H1 (cell line): ENCODE results near the gene PTGES2. TPM values are rescaled to one million over a fixed set of nuclear protein-coding genes. Genes with fewer than 3 reads are reported as not detected.

Experiments
- ASH2L ChIP-seq: fragments of 200-600, 300-600 bp; sonication (generic); IDR thresholded peaks from one replicate; pipeline ENCODE4 v1.7.1; 2017; ENCODE audit warnings: low read length
- CBX8 ChIP-seq: fragments of 300-800, 300-1000 bp; sonication (generic); IDR thresholded peaks from 2 replicates; pipeline ENCODE4 v1.7.1; 2016; ENCODE audit warnings: low read depth, low read length, borderline replicate concordance
- GTF2F1 ChIP-seq: IDR thresholded peaks from 2 replicates; pipeline ENCODE4 v1.6.1; 2012; ENCODE audit warnings: low read depth, low read length, improper control_type of control experiment, borderline replicate concordance
- MAFK ChIP-seq: IDR thresholded peaks from 2 replicates; pipeline ENCODE4 v1.6.1; 2012; ENCODE audit warnings: low read depth, mild to moderate bottlenecking, improper control_type of control experiment, low read length
- PHF8 ChIP-seq: fragments of 200-600 bp; sonication (generic); conservative IDR thresholded peaks from 2 replicates; pipeline ENCODE4 v1.7.1; 2012; ENCODE audit warnings: low read depth, mild to moderate bottlenecking, inconsistent platforms, low read length, moderate library complexity
- SP1 ChIP-seq: IDR thresholded peaks from 2 replicates; pipeline ENCODE4 v1.6.1; 2011; ENCODE audit warnings: low read depth, low read length
- SUZ12 ChIP-seq: fragments of 200-600 bp; sonication (generic); IDR thresholded peaks from 2 replicates; pipeline ENCODE4 v1.6.1; 2012; ENCODE audit warnings: mild to moderate bottlenecking, inconsistent platforms, low read length, moderate library complexity, mixed read lengths
- polyA plus RNA-seq, 7 experiments: library from polyadenylated mRNA; depleted of rRNA in 3 of 7; stranded (reverse) in 5 of 7; unstranded in 2 of 7; fragments of >200 nt in 5 of 7; fragments of 200-250 nt in 2 of 7; gene quantifications; 1 replicate in 5 of 7; 2 replicates in 1 of 7; 4 replicates in 1 of 7; pipeline versions ENCODE4 v1.2.1 to v1.2.3, GENCODE V29; 2011 to 2013; ENCODE audit warnings: missing spikeins in 2 of 7, mixed read lengths in 2 of 7
- total RNA-seq: library from RNA; stranded (reverse); fragmentation: NEBNext Ultra II Directional; extraction: Animal tissue kit (Norgen Biotek cat#: 25700); gene quantifications from 2 replicates; pipeline ENCODE4 v1.2.1, GENCODE V29; 2021

The PTGES2 gene
- total and polyA plus RNA-seq, 2 of the 8 experiments (the other 6 are each of a cell fraction or from before 2014, with no cell fraction given) = 80.7 to 81.2 TPM

DNA sequence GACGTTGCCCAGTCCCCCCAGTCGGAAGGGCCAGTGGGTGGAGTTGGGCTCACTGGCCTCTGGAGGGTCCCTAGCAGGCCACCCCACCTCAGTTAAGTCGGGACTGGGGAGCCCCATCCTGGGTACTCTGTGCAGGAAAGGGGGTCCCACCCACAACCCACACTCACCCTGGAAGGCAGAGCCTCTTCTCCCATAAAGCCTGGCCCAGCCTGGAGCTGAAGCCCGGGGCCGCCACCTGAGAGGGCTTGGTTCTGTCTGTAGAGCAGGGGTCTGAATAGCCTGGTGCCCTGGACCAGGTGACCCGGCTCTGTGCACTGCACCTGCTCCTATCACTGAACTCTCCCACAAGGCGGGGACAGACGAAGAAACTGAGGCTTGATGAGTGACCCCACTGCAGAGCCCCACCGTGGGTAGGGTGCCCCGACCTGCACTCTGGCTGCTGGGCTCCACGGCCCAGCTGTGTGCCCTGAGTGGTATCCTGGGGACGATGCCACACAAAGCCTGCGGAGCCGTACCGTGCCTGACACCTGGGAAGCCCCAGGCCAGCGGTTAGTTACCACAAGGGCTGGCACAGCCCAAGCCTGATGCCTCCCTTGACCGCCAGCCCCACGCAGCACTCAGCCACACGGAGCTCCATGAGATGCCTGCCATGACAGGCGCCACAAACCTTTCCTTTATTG, 7.3 kb downstream of the PTGES2 start (continued):
- TF ChIP-seq PHF8 (no peak), MAFK (no peak), SUZ12 (no peak), SP1 (no peak), CBX8 (no peak), GTF2F1 (no peak), ASH2L (no peak)
- TF ChIP-seq, all 59 proteins: peak for 0
